ENCODE data around the gene ZSCAN26.
"Not testable (repeated sequence)": the region's sequence is repeated elsewhere in the genome, so short reads cannot be mapped to it uniquely, and the experiment has no call there.

The ZSCAN26 gene

GRCh38 chr6:28258877-28259777, 7.8 kb upstream of the ZSCAN26 start, which contains the start of gene NKAPL:
NKAPL (plus strand) TSS chr6:28259297; CDS start chr6:28259372, 75 bp downstream.
- no peak for DNase-seq

- no peak for DNase-seq
These were observed 3.0 kb upstream of the ZSCAN26 start for GRCh38 chr6:28263922-28264321.

GRCh38 chr6:28264834-28265401, 2.0 kb upstream of the ZSCAN26 start:
- DNase-seq, result no peak

DNA sequence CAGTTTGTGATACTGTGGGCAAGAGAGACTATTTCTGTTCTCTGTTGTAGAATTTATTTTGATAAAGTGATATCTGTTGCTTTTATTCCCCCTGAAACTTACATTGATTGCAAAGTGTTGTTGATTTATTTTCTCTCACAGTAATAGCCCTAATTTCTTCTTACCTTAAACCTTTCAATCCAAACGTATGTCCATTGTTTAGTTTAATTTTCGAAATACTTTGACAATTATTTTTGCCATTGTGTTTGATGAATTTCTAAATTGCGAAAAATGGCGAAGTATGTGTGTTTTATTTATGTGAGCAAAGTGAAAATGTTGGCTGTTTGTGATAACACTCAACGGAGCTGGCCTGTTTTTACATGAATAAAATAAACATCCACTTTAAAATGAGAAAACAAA, 381 bp upstream of the ZSCAN26 start:
- no peak for DNase-seq

- no peak for DNase-seq
These were observed 734 bp downstream of the ZSCAN26 start for GRCh38 chr6:28267695-28268059.

- DNase-seq, result peak; percentile 70
These were observed 2.5 kb downstream of the ZSCAN26 start for GRCh38 chr6:28269492-28269891.

- DNase-seq, result no peak
These were observed 7.9 kb downstream of the ZSCAN26 start for GRCh38 chr6:28274888-28275287.

DNA sequence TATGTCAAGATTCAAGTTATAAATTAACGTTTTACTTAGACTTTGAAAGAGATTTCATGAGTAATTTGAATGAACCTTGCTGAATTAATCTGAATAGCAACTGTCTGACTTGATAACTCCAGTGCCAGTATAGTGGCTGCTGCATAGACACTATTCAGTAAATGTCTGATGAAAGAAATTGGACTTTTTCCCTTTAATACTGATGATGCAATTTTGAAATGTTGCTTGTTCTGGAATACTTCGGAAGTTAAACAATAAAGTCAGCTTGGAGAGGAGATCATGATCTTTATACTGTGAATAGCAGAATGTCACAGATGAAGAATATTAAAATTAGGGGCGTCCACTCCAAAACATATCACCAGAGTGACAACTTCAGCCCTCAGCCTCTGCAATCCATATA, 10.8 kb downstream of the ZSCAN26 start:
- no peak for DNase-seq

DNA sequence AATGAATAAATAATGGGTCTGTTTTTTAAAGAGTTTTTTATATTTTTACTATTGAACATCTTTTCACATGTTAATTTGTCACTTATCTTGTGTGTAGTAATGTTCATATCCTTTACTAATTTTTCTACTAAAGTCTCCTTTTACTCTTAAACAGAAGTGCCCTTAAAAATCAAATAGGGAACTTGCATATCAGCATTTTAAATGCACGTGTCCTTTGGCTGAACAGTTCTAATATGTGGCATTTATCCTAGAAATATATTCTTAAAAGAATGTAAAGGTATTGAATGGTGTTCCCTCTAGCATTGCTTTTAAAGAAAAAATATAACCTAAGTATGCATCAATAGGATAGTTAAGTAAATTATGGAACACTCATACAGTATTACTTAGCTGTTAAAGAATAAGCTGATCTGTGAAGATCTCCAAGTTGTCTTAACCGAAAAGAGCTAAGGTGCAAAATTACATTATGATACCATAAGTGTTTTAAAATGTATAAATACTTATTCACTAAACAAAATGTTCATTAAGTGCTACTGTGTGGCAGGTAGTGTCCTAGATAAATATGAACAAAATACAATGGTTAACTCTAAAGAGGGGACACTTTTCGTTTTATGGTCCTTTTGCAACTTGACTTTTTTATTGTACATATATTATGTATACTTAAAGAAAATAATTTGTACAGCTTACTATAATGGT, 13.8 kb downstream of the ZSCAN26 start:
- DNase-seq, result no peak

GRCh38 chr6:28281288-28282064, 14.5 kb downstream of the ZSCAN26 start, which contains the start of gene PGBD1:
PGBD1 (plus strand) TSS chr6:28281572; CDS start chr6:28283814, 2,242 bp downstream.
- DNase-seq, result peak; percentile 27

GRCh38 chr6:28282926-28283325, 16.0 kb downstream of the ZSCAN26 start:
- DNase-seq, result no peak

- DNase-seq, result no peak
These were observed 24.6 kb downstream of the ZSCAN26 start for GRCh38 chr6:28291573-28291972.

- no peak for DNase-seq
These were observed 28.4 kb downstream of the ZSCAN26 start for GRCh38 chr6:28295326-28295725.

DNA sequence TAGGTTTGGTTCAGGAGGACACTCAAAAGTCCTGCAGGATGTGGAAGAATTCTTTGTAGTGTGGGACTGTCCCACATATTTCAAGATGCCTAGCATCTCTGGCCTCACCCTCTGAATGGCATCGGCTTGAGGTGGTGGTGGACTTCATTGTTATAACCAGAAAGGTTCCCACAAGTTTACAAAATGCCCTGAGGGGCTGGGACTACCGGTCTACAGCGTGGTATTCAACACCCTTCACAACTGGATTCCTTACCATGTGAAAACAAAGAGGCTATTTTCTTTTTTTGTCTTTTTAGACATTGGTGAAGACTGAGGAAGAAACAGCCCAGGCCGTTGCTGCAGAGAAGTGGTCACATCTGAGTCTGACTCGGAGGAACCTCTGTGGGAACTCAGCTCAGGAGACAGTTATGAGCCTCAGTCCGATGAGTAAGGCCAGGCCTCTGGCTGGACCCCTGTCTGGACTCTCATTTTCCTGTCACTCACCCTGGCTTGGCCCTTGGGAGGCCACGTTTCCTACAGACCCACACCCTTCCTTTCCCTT, 29.6 kb downstream of the ZSCAN26 start:
- no peak for DNase-seq

GRCh38 chr6:28303570-28303969, 36.6 kb downstream of the ZSCAN26 start:
- no peak for DNase-seq

DNA sequence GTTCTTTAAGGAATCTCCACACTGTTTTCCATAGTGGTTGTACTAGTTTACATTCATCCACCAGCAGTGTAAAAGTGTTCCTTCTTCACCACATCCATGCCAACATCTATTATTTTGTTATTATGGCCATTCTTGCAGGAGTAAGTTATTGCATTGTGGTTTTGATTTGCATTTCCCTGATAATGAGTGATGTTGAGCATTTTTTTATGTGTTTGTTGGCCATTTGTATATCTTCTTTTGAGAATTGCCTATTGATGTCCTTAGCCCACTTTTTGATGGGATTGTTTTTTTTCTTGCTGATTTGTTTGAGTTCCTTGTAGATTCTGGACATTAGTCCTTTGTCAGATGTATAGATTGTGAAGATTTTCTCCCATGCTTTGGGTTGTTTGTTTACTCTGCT, 39.4 kb downstream of the ZSCAN26 start:
- not testable (repeated sequence) for DNase-seq

- no peak for DNase-seq
These were observed 44.3 kb downstream of the ZSCAN26 start for GRCh38 chr6:28311139-28311823.

- no peak for DNase-seq
These were observed 46.0 kb downstream of the ZSCAN26 start for GRCh38 chr6:28312939-28313338.

GRCh38 chr6:28315628-28316027, 48.7 kb downstream of the ZSCAN26 start:
- DNase-seq, result no peak

DNA sequence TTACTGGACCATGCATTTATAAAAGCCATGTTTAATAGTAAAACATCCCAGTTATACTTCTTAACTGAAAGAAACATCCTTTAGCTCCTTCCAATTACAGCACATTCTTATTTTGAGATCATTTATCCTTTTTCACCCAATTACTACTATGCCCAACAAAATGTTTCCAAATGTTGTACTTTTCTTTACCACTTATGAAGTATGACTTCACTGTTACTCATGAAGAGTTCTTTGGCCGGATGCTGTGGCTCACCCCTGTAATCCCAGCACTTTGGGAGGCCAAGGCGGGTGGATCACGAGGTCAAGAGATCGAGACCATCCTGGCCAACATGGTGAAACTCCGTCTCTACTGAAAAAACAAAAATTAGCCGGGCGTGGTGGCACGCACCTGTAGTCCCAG, 50.9 kb downstream of the ZSCAN26 start:
- not testable (repeated sequence) for DNase-seq

DNA sequence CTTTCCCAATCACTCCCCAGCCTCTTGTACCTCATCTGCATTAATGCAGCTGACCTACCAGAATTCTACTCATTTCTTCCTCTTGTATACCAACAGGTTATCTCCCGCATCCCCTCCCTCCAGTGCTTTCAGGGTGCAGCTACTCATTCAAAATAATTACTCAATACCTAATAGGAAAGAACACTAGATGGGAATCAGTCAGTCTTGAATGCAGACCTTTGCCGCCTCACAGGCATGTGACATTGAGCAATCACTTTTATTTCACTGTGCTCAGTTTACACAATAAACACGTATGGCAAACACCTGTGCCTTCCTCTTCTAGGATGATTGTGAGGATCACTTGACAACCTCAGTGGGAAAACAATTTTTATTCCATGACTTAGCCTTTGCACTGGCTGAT, 55.7 kb downstream of the ZSCAN26 start:
- no peak for DNase-seq

Data from NCI-H226 (cell line).